IPS-20b (cell line): ENCODE measurements around the gene MBP.
"Not testable (repeated sequence)": the region's sequence is repeated elsewhere in the genome, so short reads cannot be mapped to it uniquely, and the experiment has no call there.

ENCODE experiments used
- H3K27ac ChIP-seq: one replicate; pipeline ENCODE4 v1.5.1; 2013; ENCODE audit warnings: low read length
- H3K27me3 ChIP-seq: 2 replicates; pipeline ENCODE4 v1.6.1; 2013; ENCODE audit warnings: mild to moderate bottlenecking, low read length, inconsistent platforms; ENCODE audit not compliant: insufficient read depth
- H3K36me3 ChIP-seq: 2 replicates; pipeline ENCODE4 v1.6.1; 2013; ENCODE audit warnings: low read depth, mild to moderate bottlenecking, inconsistent platforms, low read length, moderate library complexity; ENCODE audit not compliant: insufficient read depth
- H3K4me1 ChIP-seq: 2 replicates; pipeline ENCODE4 v1.6.1; 2013; ENCODE audit warnings: mild to moderate bottlenecking, control low read depth, inconsistent platforms, low read length, moderate library complexity; ENCODE audit not compliant: insufficient read depth
- H3K4me3 ChIP-seq: 2 replicates; pipeline ENCODE4 v1.5.1; 2013; ENCODE audit warnings: mild to moderate bottlenecking, low read length, inconsistent platforms
- H3K9ac ChIP-seq: 2 replicates; pipeline ENCODE4 v1.6.1; 2013; ENCODE audit warnings: low read depth, mild to moderate bottlenecking, inconsistent platforms, low read length, moderate library complexity
- H3K9me3 ChIP-seq: 2 replicates; pipeline ENCODE4 v1.6.1; 2013; ENCODE audit warnings: mild to moderate bottlenecking, low read depth, low read length, inconsistent platforms; ENCODE audit not compliant: insufficient read depth

The MBP gene

DNA sequence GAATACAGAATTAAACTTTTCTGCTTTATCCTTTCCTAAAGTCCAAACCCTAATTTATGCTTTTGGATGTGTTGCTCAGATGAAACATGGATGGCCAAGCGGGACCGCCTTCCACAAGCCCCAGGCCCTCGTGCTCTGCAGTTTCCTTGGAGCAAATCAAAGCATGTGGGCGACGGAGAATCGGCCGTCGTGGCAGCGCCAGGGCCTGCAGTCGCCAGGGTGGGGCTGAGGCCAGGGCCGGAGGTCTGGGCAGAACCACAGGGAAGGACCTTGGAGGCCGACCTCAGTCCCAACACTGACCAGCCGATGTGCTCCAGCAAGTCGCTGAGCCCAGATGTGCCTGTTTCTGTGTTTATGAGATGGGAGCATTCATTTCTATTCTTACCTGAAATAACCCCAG, 108.1 kb downstream of the MBP start:
- no peak overlapping the region for H3K9ac ChIP-seq
- no peak overlapping the region for H3K27ac ChIP-seq
- no peaks in the 10 kb centered on the region for H3K36me3 ChIP-seq

GRCh38 chr18:77023102-77023782, 109.3 kb downstream of the MBP start:
- H3K27ac ChIP-seq: no peak overlapping the region
- no peaks in the 10 kb centered on the region; the same call in 1 of the 2 replicates for H3K4me1 ChIP-seq
- H3K36me3 ChIP-seq: no peaks in the 10 kb centered on the region
- no peaks in the 10 kb centered on the region for H3K9me3 ChIP-seq
- H3K27me3 ChIP-seq: no peaks in the 10 kb centered on the region
- H3K4me3 ChIP-seq: no peak overlapping the region
- H3K9ac ChIP-seq: no peak overlapping the region

More for the DNA sequence above, 108.1 kb downstream of the MBP start:
- Histone ChIP-seq H3K4me3 (no peak overlapping the region), H3K27me3 (no peaks in the 10 kb centered on the region), H3K4me1 (no peaks in the 10 kb centered on the region; the same call in 1 of the 2 replicates), H3K9me3 (no peaks in the 10 kb centered on the region)

GRCh38 chr18:77022556-77022955, 110.0 kb downstream of the MBP start:
- Histone ChIP-seq H3K27me3 (no peaks in the 10 kb centered on the region), H3K9ac (no peak overlapping the region), H3K4me1 (no peaks in the 10 kb centered on the region; the same call in 1 of the 2 replicates), H3K4me3 (no peak overlapping the region), H3K9me3 (no peaks in the 10 kb centered on the region), H3K27ac (no peak overlapping the region), H3K36me3 (no peaks in the 10 kb centered on the region)

DNA sequence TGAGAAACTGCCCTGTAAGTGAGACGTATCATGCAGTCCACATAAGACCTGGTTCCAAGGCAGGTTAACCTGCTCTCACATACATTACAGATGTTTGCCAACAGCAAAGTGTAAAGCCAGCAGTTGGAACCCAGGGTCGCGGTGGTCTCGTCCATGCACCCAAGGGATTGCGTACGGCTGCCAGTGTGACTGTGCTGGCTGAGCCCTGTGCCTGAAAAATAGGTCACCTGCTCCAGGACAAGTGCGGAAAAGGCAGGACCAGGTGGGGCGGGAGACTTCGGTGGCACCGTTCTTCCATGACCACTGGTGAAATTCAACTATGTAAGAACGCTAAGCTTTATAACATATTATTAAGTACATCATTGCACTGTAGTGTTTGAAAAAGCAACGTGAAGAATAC, 110.5 kb downstream of the MBP start:
- H3K4me3 ChIP-seq: no peak overlapping the region
- H3K4me1 ChIP-seq: no peaks in the 10 kb centered on the region; the same call in 1 of the 2 replicates
- H3K9me3 ChIP-seq: no peaks in the 10 kb centered on the region
- H3K27me3 ChIP-seq: no peaks in the 10 kb centered on the region
- no peak overlapping the region for H3K9ac ChIP-seq
- no peak overlapping the region for H3K27ac ChIP-seq
- H3K36me3 ChIP-seq: no peaks in the 10 kb centered on the region

DNA sequence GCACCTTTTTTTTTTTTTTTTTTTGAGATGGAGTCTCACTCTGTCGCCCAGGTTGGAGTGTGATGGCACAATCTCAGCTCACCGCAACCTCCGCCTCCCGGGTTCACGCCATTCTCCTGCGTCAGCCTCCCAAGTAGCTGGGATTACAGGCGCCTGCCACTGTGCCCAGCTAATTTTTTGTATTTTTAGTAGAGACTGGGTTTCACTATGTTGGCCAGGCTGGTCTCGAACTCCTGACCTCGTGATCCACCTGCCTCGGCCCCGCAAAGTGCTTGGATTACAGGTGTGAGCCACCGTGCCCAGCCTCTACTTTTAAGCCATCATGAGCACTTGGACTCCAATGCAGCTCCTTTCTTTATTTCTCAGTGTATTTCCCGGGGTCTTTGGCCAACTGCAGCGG, 111.1 kb downstream of the MBP start:
- not testable (repeated sequence) for H3K9ac ChIP-seq, H3K36me3 ChIP-seq, H3K9me3 ChIP-seq, H3K4me1 ChIP-seq, H3K27me3 ChIP-seq, H3K27ac ChIP-seq, H3K4me3 ChIP-seq

DNA sequence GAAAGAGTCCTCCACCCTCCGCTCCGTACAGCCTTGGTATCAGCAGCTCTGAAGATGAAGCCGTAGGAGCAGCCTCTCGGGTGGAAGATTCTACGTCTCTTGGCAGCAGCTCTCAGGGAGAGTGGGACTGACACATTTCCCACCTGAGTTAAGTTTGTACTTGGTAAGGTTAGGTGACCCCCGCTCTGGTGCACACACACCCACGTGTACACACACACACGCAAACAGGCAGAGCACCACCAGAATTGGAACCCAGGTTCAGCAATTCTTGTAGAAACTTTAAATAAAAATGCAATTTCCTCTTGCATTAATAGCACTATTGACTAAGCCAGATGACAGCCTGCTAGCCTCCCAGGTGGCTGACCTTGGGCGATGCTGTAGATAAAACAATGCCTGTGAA, 111.5 kb downstream of the MBP start:
- Histone ChIP-seq H3K9ac (no peak overlapping the region), H3K36me3 (no peaks in the 10 kb centered on the region), H3K9me3 (no peaks in the 10 kb centered on the region), H3K27ac (no peak overlapping the region), H3K27me3 (no peaks in the 10 kb centered on the region), H3K4me1 (no peaks in the 10 kb centered on the region; the same call in 1 of the 2 replicates), H3K4me3 (no peak overlapping the region)

GRCh38 chr18:77020561-77020960, 112.0 kb downstream of the MBP start:
- Histone ChIP-seq H3K27me3 (no peaks in the 10 kb centered on the region), H3K27ac (no peak overlapping the region), H3K9me3 (no peaks in the 10 kb centered on the region), H3K4me3 (no peak overlapping the region), H3K36me3 (no peaks in the 10 kb centered on the region), H3K9ac (no peak overlapping the region), H3K4me1 (no peaks in the 10 kb centered on the region; the same call in 1 of the 2 replicates)

DNA sequence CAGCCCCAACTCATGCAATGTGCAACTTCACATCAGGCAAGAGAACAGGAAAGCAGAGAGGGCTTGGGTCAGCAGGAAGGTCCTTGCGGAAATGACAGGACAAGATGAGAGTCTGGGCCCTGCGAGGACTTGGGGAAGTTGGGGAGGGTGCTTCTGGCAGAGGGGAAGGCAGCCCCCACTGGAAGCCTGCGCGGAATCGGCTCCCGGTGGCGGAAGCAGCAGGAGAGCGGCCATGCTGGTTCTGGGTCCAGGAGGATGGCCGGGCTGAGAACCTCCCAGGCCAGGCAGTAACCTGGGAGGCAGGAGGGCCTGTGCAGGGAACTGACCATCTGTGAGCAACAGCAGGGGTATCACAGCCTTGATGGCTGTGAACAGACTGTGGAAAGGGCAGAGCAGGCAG, 112.9 kb downstream of the MBP start:
- H3K4me1 ChIP-seq: no peaks in the 10 kb centered on the region; the same call in 1 of the 2 replicates
- no peaks in the 10 kb centered on the region for H3K9me3 ChIP-seq
- H3K4me3 ChIP-seq: no peak overlapping the region
- H3K27ac ChIP-seq: no peak overlapping the region
- no peaks in the 10 kb centered on the region for H3K36me3 ChIP-seq
- no peaks in the 10 kb centered on the region for H3K27me3 ChIP-seq
- no peak overlapping the region for H3K9ac ChIP-seq

- not testable (repeated sequence) for H3K4me3 ChIP-seq, H3K9me3 ChIP-seq, H3K36me3 ChIP-seq, H3K9ac ChIP-seq, H3K4me1 ChIP-seq, H3K27ac ChIP-seq, H3K27me3 ChIP-seq
Observed at GRCh38 chr18:77018650-77019049, 113.9 kb downstream of the MBP start.

DNA sequence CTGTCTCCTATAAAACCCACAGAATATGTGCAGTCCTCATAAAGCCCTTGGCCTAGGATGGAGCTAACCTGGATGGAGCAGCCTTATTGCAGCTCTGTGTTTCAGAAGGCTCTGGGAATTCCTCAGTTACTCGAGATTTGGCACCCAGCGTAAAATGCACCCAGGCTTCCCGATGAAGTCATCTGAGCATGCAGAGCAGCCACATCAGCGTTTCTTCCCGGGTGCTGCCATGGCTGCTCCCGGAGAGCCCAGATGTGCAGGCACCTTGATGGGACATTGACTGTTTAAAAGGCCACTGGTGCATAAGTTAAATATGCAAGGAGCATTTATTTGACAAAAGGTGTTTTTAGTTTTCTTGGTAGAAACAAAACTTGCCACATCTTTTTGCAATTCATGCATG, 115.2 kb downstream of the MBP start:
- H3K27ac ChIP-seq: no peak overlapping the region
- H3K27me3 ChIP-seq: no peaks in the 10 kb centered on the region
- no peak overlapping the region for H3K9ac ChIP-seq
- H3K4me3 ChIP-seq: no peak overlapping the region
- no peaks in the 10 kb centered on the region for H3K4me1 ChIP-seq
- no peaks in the 10 kb centered on the region for H3K36me3 ChIP-seq
- H3K9me3 ChIP-seq: no peaks in the 10 kb centered on the region

GRCh38 chr18:77016936-77017335, 115.6 kb downstream of the MBP start:
- no peaks in the 10 kb centered on the region for H3K36me3 ChIP-seq
- no peak overlapping the region for H3K9ac ChIP-seq
- no peaks in the 10 kb centered on the region for H3K4me1 ChIP-seq
- no peak overlapping the region for H3K27ac ChIP-seq
- no peak overlapping the region for H3K4me3 ChIP-seq
- no peaks in the 10 kb centered on the region for H3K9me3 ChIP-seq
- H3K27me3 ChIP-seq: no peaks in the 10 kb centered on the region

- Histone ChIP-seq H3K36me3 (no peaks in the 10 kb centered on the region), H3K4me3 (no peak overlapping the region), H3K9me3 (no peaks in the 10 kb centered on the region), H3K9ac (no peak overlapping the region), H3K27ac (no peak overlapping the region), H3K4me1 (peaks cover 3% of the 10 kb centered on the region; the same call in 1 of the 2 replicates), H3K27me3 (no peaks in the 10 kb centered on the region)
Observed at GRCh38 chr18:77015771-77016710, 116.5 kb downstream of the MBP start.
